ENCODE measurements around the gene SPACA9. TPM values are rescaled to one million over a fixed set of nuclear protein-coding genes. Genes with fewer than 3 reads are reported as not detected.
A peak's percentile ranks its signal among the peaks of the same experiment; 100 is the strongest.

Gene SPACA9
- total RNA-seq, 1 experiment from 2014 or later = 3.4 TPM

- in situ Hi-C loops (cut with HindIII; ENCODE audit: low pct_unique_long_range_greater_than_20kb, low sequenced_read_pairs) = no loop called here
- no peak for DNase-seq (ENCODE audit: low read depth, low spot score)
Observed at GRCh38 chr9:132857616-132858342, 20.9 kb upstream of the SPACA9 start.

- in situ Hi-C loops (cut with HindIII; ENCODE audit: low pct_unique_long_range_greater_than_20kb, low sequenced_read_pairs) = no loop called here
- no peak for DNase-seq (ENCODE audit: low read depth, low spot score)
Observed at GRCh38 chr9:132858751-132859150, 19.9 kb upstream of the SPACA9 start.

- in situ Hi-C loops (cut with HindIII; ENCODE audit: low pct_unique_long_range_greater_than_20kb, low sequenced_read_pairs) = no loop called here
- no peak for DNase-seq (ENCODE audit: low read depth, low spot score)
Observed at GRCh38 chr9:132861666-132862065, 17.0 kb upstream of the SPACA9 start.

GRCh38 chr9:132862533-132862932 lies 16.2 kb upstream of the SPACA9 start:
- in situ Hi-C loops (cut with HindIII; ENCODE audit: low pct_unique_long_range_greater_than_20kb, low sequenced_read_pairs) = no loop called here
- DNase-seq (ENCODE audit: low read depth, low spot score) = no peak

GRCh38 chr9:132863096-132863495 lies 15.6 kb upstream of the SPACA9 start:
- in situ Hi-C loops (cut with HindIII; ENCODE audit: low pct_unique_long_range_greater_than_20kb, low sequenced_read_pairs) = no loop called here
- no peak for DNase-seq (ENCODE audit: low read depth, low spot score)

GRCh38 chr9:132864277-132864676 lies 14.4 kb upstream of the SPACA9 start:
- no peak for DNase-seq (ENCODE audit: low read depth, low spot score)
- in situ Hi-C loops (cut with HindIII; ENCODE audit: low pct_unique_long_range_greater_than_20kb, low sequenced_read_pairs) = no loop called here

GRCh38 chr9:132864691-132865090 lies 14.0 kb upstream of the SPACA9 start:
- in situ Hi-C loops (cut with HindIII; ENCODE audit: low pct_unique_long_range_greater_than_20kb, low sequenced_read_pairs) = no loop called here
- no peak for DNase-seq (ENCODE audit: low read depth, low spot score)

- in situ Hi-C loops (cut with HindIII; ENCODE audit: low pct_unique_long_range_greater_than_20kb, low sequenced_read_pairs) = no loop called here
- no peak for DNase-seq (ENCODE audit: low read depth, low spot score)
Observed at GRCh38 chr9:132866898-132867297, 11.8 kb upstream of the SPACA9 start.

GRCh38 chr9:132869266-132869665 lies 9.4 kb upstream of the SPACA9 start:
- DNase-seq (ENCODE audit: low read depth, low spot score) = no peak
- in situ Hi-C loops (cut with HindIII; ENCODE audit: low pct_unique_long_range_greater_than_20kb, low sequenced_read_pairs) = no loop called here

GRCh38 chr9:132873403-132873802 lies 5.3 kb upstream of the SPACA9 start:
- in situ Hi-C loops (cut with HindIII; ENCODE audit: low pct_unique_long_range_greater_than_20kb, low sequenced_read_pairs) = no loop called here

GRCh38 chr9:132875159-132875558 lies 3.5 kb upstream of the SPACA9 start:
- DNase-seq (ENCODE audit: low read depth, low spot score) = no peak
- in situ Hi-C loops (cut with HindIII; ENCODE audit: low pct_unique_long_range_greater_than_20kb, low sequenced_read_pairs) = no loop called here

More at GRCh38 chr9:132873403-132873802, 5.3 kb upstream of the SPACA9 start:
- DNase-seq (ENCODE audit: low read depth, low spot score) = no peak

GRCh38 chr9:132876849-132877248 lies 1.8 kb upstream of the SPACA9 start:
- in situ Hi-C loops (cut with HindIII; ENCODE audit: low pct_unique_long_range_greater_than_20kb, low sequenced_read_pairs) = no loop called here
- DNase-seq (ENCODE audit: low read depth, low spot score) = no peak

GRCh38 chr9:132877458-132877823 lies 1.3 kb upstream of the SPACA9 start:
- no peak for DNase-seq (ENCODE audit: low read depth, low spot score)
- in situ Hi-C loops (cut with HindIII; ENCODE audit: low pct_unique_long_range_greater_than_20kb, low sequenced_read_pairs) = no loop called here

- in situ Hi-C loops (cut with HindIII; ENCODE audit: low pct_unique_long_range_greater_than_20kb, low sequenced_read_pairs) = no loop called here
- peak; percentile 59 for DNase-seq (ENCODE audit: low read depth, low spot score)
Observed at GRCh38 chr9:132877824-132878694, 639 bp upstream of the SPACA9 start, which contains the start of gene AK8. AK8 (minus strand) TSS chr9:132878284; CDS start chr9:132878255, 29 bp downstream.

GRCh38 chr9:132879457-132880323 lies 992 bp downstream of the SPACA9 start:
- no peak for DNase-seq (ENCODE audit: low read depth, low spot score)
- in situ Hi-C loops (cut with HindIII; ENCODE audit: low pct_unique_long_range_greater_than_20kb, low sequenced_read_pairs) = no loop called here

GRCh38 chr9:132880324-132880661 lies 1.6 kb downstream of the SPACA9 start:
- DNase-seq (ENCODE audit: low read depth, low spot score) = no peak
- in situ Hi-C loops (cut with HindIII; ENCODE audit: low pct_unique_long_range_greater_than_20kb, low sequenced_read_pairs) = no loop called here

GRCh38 chr9:132881826-132882225 lies 3.1 kb downstream of the SPACA9 start:
- DNase-seq (ENCODE audit: low read depth, low spot score) = no peak
- in situ Hi-C loops (cut with HindIII; ENCODE audit: low pct_unique_long_range_greater_than_20kb, low sequenced_read_pairs) = no loop called here

GRCh38 chr9:132882616-132883015 lies 3.9 kb downstream of the SPACA9 start:
- in situ Hi-C loops (cut with HindIII; ENCODE audit: low pct_unique_long_range_greater_than_20kb, low sequenced_read_pairs) = no loop called here
- no peak for DNase-seq (ENCODE audit: low read depth, low spot score)
